Testis (tissue), 2 donors: ENCODE measurements around the gene POGK.

Source experiments
- POLR2A ChIP-seq: fragments of 450-650 bp; IDR thresholded peaks from one replicate; pipeline ENCODE4 v1.6.1; 2017; ENCODE audit warnings: antibody characterized with exemption, mild to moderate bottlenecking, moderate library complexity
- TF ChIP-seq, protein P1 (sequence below), 3 experiments: fragments of 450-650 bp in 2 of 3; fragments of 200-600 bp in 1 of 3; sonication (generic) in 1 of 3; IDR thresholded peaks; one replicate each; pipeline ENCODE4 v1.5.1; 2016 to 2019; ENCODE audit warnings: antibody characterized with exemption in 3 of 3, mild to moderate bottlenecking in 2 of 3, moderate library complexity in 1 of 3

DNA sequence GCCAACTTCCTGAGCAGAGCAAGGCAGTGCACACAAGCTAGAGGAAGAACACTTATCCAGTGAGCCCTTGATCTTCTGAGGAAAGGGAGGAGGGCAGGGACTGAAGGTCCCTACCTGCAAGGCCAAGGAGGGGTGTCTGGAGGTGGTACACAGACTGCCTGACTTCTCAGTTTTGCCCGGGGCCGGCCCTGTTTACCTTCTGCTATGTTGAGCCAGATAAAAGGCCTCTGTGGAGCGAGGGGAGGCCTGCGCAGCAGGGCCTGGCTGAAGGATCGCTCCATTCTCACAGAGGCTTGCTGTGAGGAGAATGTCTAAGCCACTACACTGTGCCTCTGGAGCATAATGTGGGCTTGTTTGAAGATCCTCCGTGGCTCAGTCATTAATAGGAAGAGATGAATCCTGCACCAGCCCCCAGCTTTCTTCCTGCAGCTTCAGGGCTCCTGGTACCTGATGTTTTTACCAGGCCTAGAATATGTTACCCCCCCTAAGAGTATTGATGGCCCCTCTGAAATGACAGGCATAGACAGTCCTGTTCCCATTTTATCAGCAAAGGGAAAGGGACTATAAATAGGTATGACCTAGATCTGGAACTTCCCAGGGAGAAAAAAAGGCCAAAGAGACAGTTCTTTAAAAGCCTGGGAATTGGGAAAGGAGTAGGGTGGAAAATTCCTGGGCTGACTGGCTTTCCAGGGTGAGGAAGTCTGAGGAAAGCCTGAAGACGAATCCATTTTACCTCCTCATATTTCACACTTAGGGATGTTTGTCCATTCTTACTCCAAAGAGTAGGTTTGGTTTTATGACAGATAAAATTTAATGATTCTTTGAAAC, 4.7 kb downstream of the POGK start:
- TF ChIP-seq, protein P1, sequence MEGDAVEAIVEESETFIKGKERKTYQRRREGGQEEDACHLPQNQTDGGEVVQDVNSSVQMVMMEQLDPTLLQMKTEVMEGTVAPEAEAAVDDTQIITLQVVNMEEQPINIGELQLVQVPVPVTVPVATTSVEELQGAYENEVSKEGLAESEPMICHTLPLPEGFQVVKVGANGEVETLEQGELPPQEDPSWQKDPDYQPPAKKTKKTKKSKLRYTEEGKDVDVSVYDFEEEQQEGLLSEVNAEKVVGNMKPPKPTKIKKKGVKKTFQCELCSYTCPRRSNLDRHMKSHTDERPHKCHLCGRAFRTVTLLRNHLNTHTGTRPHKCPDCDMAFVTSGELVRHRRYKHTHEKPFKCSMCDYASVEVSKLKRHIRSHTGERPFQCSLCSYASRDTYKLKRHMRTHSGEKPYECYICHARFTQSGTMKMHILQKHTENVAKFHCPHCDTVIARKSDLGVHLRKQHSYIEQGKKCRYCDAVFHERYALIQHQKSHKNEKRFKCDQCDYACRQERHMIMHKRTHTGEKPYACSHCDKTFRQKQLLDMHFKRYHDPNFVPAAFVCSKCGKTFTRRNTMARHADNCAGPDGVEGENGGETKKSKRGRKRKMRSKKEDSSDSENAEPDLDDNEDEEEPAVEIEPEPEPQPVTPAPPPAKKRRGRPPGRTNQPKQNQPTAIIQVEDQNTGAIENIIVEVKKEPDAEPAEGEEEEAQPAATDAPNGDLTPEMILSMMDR (IDR thresholded peaks at IDR 0.05) = no peak
- TF ChIP-seq POLR2A = no peak
